ENCODE data around the gene PIEZO2. TPM values are rescaled to one million over a fixed set of nuclear protein-coding genes. Genes with fewer than 3 reads are reported as not detected.

PIEZO2 gene
- total RNA-seq, 6 donors from 2014 or later = 6.5 to 37.7 (median 7.8) TPM

DNA sequence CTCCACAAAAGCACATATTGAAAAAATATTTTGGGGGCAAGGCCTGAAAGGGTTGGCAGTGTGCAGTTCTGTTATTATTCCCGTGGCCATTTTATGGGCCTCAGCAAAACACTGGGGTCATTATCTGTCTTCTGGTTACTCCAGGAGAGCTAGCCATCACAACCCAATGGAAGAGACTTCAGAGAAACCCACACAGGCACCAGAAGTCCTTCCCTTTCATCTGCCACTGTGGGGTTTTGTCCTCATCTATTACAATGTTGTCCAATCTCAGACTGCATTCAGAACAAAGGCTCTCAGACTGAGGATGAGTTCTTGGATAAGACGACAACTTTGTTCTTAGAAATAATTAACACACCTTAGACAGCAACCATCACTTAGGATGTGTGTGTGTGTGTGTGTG lies 98.4 kb downstream of the PIEZO2 start:
- no peaks in the 10 kb centered on the region for H3K36me3 ChIP-seq
- ATAC-seq (ENCODE audit: low FRiP score in 2 of 2) = no peak
- no peak overlapping the region for H3K4me3 ChIP-seq
- DNase-seq = no peak
- no peaks in the 10 kb centered on the region for H3K4me1 ChIP-seq
- H3K27me3 ChIP-seq = no peaks in the 10 kb centered on the region
- no peak for TF ChIP-seq POLR2A (IDR thresholded peaks at IDR 0.05)
- TF ChIP-seq EP300 (IDR thresholded peaks at IDR 0.05) = no peak
- no peak for TF ChIP-seq POLR2AphosphoS5 (IDR thresholded peaks at IDR 0.05)
- TF ChIP-seq, protein P1, sequence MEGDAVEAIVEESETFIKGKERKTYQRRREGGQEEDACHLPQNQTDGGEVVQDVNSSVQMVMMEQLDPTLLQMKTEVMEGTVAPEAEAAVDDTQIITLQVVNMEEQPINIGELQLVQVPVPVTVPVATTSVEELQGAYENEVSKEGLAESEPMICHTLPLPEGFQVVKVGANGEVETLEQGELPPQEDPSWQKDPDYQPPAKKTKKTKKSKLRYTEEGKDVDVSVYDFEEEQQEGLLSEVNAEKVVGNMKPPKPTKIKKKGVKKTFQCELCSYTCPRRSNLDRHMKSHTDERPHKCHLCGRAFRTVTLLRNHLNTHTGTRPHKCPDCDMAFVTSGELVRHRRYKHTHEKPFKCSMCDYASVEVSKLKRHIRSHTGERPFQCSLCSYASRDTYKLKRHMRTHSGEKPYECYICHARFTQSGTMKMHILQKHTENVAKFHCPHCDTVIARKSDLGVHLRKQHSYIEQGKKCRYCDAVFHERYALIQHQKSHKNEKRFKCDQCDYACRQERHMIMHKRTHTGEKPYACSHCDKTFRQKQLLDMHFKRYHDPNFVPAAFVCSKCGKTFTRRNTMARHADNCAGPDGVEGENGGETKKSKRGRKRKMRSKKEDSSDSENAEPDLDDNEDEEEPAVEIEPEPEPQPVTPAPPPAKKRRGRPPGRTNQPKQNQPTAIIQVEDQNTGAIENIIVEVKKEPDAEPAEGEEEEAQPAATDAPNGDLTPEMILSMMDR (IDR thresholded peaks at IDR 0.05) = no peak
- no peaks in the 10 kb centered on the region for H3K9me3 ChIP-seq
- 90 to 92% methylated on average over 2 of the region's 2 CpGs for WGBS, 2 donors
- no peak overlapping the region for H3K27ac ChIP-seq

DNA sequence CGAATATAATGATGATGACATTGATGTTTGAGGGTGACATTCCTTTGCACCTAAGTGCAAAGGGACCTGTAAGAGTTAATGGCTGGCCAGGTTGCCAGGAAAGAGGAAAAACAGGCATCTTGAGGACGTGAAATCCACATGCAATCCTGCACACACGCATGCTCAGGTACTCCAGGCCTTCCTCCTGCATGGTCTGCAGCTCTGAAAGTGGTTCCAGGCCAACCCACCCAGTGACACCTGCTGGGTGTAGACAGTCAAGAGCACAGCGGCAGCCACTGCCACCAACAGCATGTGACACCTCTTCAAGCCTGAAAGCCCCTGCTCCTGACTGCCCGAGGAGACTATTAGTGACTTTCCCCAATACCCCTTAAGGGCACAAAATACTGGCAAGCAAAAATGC lies 101.6 kb downstream of the PIEZO2 start:
- Histone ChIP-seq H3K9me3 (no peaks in the 10 kb centered on the region), H3K4me1 (no peaks in the 10 kb centered on the region), H3K36me3 (no peaks in the 10 kb centered on the region), H3K27me3 (no peaks in the 10 kb centered on the region), H3K27ac (no peak overlapping the region), H3K4me3 (no peak overlapping the region)
- no peak for DNase-seq
- WGBS, 2 donors = 81 to 84% methylated on average over 5 of the region's 5 CpGs
- ATAC-seq (ENCODE audit: low FRiP score in 2 of 2) = no peak
- TF ChIP-seq POLR2AphosphoS5 (IDR thresholded peaks at IDR 0.05) (no peak), POLR2A (IDR thresholded peaks at IDR 0.05) (no peak), EP300 (IDR thresholded peaks at IDR 0.05) (no peak)
- TF ChIP-seq, protein P1 (IDR thresholded peaks at IDR 0.05) = no peak

DNA sequence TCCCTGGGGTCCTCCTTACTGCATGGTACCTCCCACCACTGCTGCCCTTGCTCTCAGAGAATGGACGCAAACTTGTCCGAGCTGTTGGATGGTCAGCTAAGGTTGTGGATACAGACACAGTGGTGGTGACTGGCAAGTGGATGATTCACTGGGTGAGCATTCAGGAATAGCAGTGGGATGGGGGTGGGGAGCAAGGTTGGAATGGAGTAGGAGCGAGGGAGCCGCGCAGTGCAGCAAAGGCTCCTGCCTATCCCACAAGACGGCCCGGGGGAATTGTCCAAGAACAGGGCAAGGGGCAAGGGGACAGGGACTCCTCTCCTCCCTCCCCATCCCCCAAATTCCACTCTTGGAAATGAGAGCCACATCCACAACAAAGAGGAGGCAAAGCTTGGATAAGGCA lies 102.2 kb downstream of the PIEZO2 start:
- Histone ChIP-seq H3K36me3 (no peaks in the 10 kb centered on the region), H3K9me3 (no peaks in the 10 kb centered on the region), H3K27me3 (no peaks in the 10 kb centered on the region), H3K4me3 (no peak overlapping the region), H3K4me1 (peaks cover 0 to 3% (median 0%) of the 10 kb centered on the region in 4 donors), H3K27ac (no peak overlapping the region)
- no peak for TF ChIP-seq POLR2A (IDR thresholded peaks at IDR 0.05)
- TF ChIP-seq EP300 (IDR thresholded peaks at IDR 0.05) = no peak
- TF ChIP-seq, protein P1 (IDR thresholded peaks at IDR 0.05) = no peak
- TF ChIP-seq POLR2AphosphoS5 (IDR thresholded peaks at IDR 0.05) = no peak
- DNase-seq = no peak
- ATAC-seq (ENCODE audit: low FRiP score in 2 of 2) = no peak
- WGBS, 2 donors = 93 to 94% methylated on average over 7 of the region's 7 CpGs

DNA sequence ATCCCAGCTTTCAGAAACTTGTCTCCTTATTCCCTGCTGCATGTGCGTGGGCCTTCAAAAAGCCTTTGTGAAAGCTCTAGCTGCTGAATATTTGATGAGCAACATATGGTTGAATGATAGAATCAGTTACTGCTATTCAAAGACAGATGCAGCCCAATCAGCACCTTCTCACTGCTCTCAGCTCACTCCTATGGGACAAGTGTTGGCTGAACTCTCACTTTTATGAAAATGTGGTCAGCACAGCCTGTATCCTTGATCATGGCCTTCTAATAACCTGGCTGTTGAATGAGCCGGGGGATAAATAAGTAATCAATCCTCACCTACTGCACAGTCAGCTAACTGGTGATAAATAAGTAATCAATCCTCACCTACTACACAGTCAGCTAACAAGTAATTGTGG lies 103.2 kb downstream of the PIEZO2 start:
- DNase-seq (no peak), ATAC-seq (ENCODE audit: low FRiP score in 2 of 2) (no peak)
- Histone ChIP-seq H3K36me3 (no peaks in the 10 kb centered on the region), H3K27me3 (no peaks in the 10 kb centered on the region), H3K27ac (no peak overlapping the region), H3K4me3 (no peak overlapping the region), H3K4me1 (peaks cover 0 to 5% (median 0%) of the 10 kb centered on the region in 4 donors), H3K9me3 (no peaks in the 10 kb centered on the region)
- 95% methylated on average over 2 of the region's 2 CpGs for WGBS, 2 donors
- TF ChIP-seq, protein P1 (IDR thresholded peaks at IDR 0.05) = no peak
- TF ChIP-seq POLR2A (IDR thresholded peaks at IDR 0.05) (no peak), POLR2AphosphoS5 (IDR thresholded peaks at IDR 0.05) (no peak), EP300 (IDR thresholded peaks at IDR 0.05) (no peak)

DNA sequence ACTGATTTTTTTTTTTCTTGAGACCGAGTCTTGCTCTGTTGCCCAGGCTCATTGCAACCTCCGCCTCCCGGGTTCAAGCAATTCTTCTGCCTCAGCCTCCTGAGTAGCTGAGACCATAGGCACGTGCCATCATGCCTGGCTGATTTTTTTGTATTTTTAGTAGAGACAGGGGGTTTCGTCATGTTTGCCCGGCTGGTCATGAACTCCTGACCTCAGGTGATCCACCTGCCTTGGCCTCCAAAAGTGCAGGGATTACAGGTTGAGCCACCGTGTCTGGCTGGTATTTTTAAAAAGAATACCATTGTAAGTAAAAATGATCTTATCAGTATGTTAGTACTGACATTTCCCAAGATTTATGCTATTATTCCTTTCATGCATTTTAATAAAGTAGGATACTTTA lies 105.7 kb downstream of the PIEZO2 start:
- 83 to 89% methylated on average over 7 of the region's 7 CpGs for WGBS, 2 donors
- Histone ChIP-seq H3K27me3 (no peaks in the 10 kb centered on the region), H3K4me3 (no peak overlapping the region), H3K36me3 (no peaks in the 10 kb centered on the region), H3K9me3 (no peaks in the 10 kb centered on the region), H3K27ac (no peak overlapping the region), H3K4me1 (peaks cover 0 to 6% (median 0%) of the 10 kb centered on the region in 4 donors)
- DNase-seq (no peak), ATAC-seq (ENCODE audit: low FRiP score in 2 of 2) (no peak)
- TF ChIP-seq POLR2A (IDR thresholded peaks at IDR 0.05) = no peak
- no peak for TF ChIP-seq EP300 (IDR thresholded peaks at IDR 0.05)
- no peak for TF ChIP-seq POLR2AphosphoS5 (IDR thresholded peaks at IDR 0.05)
- TF ChIP-seq, protein P1 (IDR thresholded peaks at IDR 0.05) = no peak

Measured in upper lobe of left lung (tissue), 6 donors.